GM18907 (cell line): Measurements from ENCODE around the gene HNRNPF.

ENCODE experiments used
- ATAC-seq: cut with Tn5 transposase; IDR thresholded peaks from one replicate; pipeline ENCODE4 v1.9.1; 2021; ENCODE audit warnings: mild to moderate bottlenecking, moderate library complexity; ENCODE audit not compliant: unreplicated experiment

The HNRNPF gene

GRCh38 chr10:43421519-43421918 is 12.5 kb upstream of the HNRNPF start:
- ATAC-seq = no peak

GRCh38 chr10:43421201-43421507 is 12.2 kb upstream of the HNRNPF start:
- ATAC-seq = no peak

- ATAC-seq = peak; percentile 87
These were observed 11.6 kb upstream of the HNRNPF start for GRCh38 chr10:43420369-43421200.

GRCh38 chr10:43419997-43420368 is 11.0 kb upstream of the HNRNPF start:
- ATAC-seq = no peak

- ATAC-seq = peak; percentile 36
These were observed 9.2 kb upstream of the HNRNPF start for GRCh38 chr10:43417950-43418768.

GRCh38 chr10:43415544-43415943 is 6.6 kb upstream of the HNRNPF start:
- ATAC-seq = no peak

- ATAC-seq = no peak
These were observed 2.5 kb upstream of the HNRNPF start for GRCh38 chr10:43411536-43411935.

GRCh38 chr10:43410345-43410744 is 1.4 kb upstream of the HNRNPF start:
- ATAC-seq = no peak

GRCh38 chr10:43409385-43410109 is 561 bp upstream of the HNRNPF start:
- no peak for ATAC-seq

- ATAC-seq = peak; percentile 1
These were observed 666 bp downstream of the HNRNPF start for GRCh38 chr10:43408331-43408709.

- peak; percentile 57 for ATAC-seq
These were observed 1.2 kb downstream of the HNRNPF start for GRCh38 chr10:43407576-43408330.

- ATAC-seq = peak; percentile 33
These were observed 1.8 kb downstream of the HNRNPF start for GRCh38 chr10:43407148-43407575.

GRCh38 chr10:43404704-43405084 is 4.3 kb downstream of the HNRNPF start:
- ATAC-seq = no peak

GRCh38 chr10:43403911-43404703 is 4.9 kb downstream of the HNRNPF start:
- no peak for ATAC-seq

GRCh38 chr10:43402880-43403452 is 6.0 kb downstream of the HNRNPF start:
- no peak for ATAC-seq

GRCh38 chr10:43402176-43402575 is 6.8 kb downstream of the HNRNPF start:
- no peak for ATAC-seq

GRCh38 chr10:43401627-43402026 is 7.4 kb downstream of the HNRNPF start:
- no peak for ATAC-seq

- ATAC-seq = no peak
These were observed 9.4 kb downstream of the HNRNPF start for GRCh38 chr10:43399320-43400310.

GRCh38 chr10:43398939-43399319 is 10.1 kb downstream of the HNRNPF start:
- no peak for ATAC-seq
